Measurements from ENCODE around the gene CAPRIN2. TPM values are rescaled to one million over a fixed set of nuclear protein-coding genes. Genes with fewer than 3 reads are reported as not detected.
A peak's percentile ranks its signal among the peaks of the same experiment; 100 is the strongest.

Gene CAPRIN2, protein sequence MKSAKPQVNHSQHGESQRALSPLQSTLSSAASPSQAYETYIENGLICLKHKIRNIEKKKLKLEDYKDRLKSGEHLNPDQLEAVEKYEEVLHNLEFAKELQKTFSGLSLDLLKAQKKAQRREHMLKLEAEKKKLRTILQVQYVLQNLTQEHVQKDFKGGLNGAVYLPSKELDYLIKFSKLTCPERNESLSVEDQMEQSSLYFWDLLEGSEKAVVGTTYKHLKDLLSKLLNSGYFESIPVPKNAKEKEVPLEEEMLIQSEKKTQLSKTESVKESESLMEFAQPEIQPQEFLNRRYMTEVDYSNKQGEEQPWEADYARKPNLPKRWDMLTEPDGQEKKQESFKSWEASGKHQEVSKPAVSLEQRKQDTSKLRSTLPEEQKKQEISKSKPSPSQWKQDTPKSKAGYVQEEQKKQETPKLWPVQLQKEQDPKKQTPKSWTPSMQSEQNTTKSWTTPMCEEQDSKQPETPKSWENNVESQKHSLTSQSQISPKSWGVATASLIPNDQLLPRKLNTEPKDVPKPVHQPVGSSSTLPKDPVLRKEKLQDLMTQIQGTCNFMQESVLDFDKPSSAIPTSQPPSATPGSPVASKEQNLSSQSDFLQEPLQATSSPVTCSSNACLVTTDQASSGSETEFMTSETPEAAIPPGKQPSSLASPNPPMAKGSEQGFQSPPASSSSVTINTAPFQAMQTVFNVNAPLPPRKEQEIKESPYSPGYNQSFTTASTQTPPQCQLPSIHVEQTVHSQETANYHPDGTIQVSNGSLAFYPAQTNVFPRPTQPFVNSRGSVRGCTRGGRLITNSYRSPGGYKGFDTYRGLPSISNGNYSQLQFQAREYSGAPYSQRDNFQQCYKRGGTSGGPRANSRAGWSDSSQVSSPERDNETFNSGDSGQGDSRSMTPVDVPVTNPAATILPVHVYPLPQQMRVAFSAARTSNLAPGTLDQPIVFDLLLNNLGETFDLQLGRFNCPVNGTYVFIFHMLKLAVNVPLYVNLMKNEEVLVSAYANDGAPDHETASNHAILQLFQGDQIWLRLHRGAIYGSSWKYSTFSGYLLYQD
- polyA plus RNA-seq = 105 and 132 TPM in 2 replicates
- 60.9 and 80.0 TPM in 2 replicates for polyA minus RNA-seq

- Histone ChIP-seq H3K4me2 (ENCODE audit: low read length) (peak within 1 kb of the TSS; percentile 60), H3K36me3 (ENCODE audit: insufficient read depth, low read length) (no peaks in the 10 kb centered on the region), H3K9me2 (ENCODE audit: insufficient read depth, low read length) (no peaks in the 10 kb centered on the region), H3K79me2 (replicated peaks; ENCODE audit: insufficient read depth, low read length) (peaks cover 7% of the 10 kb centered on the region), H4K20me1 (ENCODE audit: insufficient read depth) (no peaks in the 10 kb centered on the region), H3K4me3 (ENCODE audit: low read length) (peak within 1 kb of the TSS; percentile 81), H3K27ac (ENCODE audit: low read length) (peak within 1 kb of the TSS; percentile 73), H3K9me3 (ENCODE audit: low read length) (no peaks in the 10 kb centered on the region), H2AFZ (ENCODE audit: low read depth, low read length) (peak within 1 kb of the TSS; percentile 86), H3K27me3 (ENCODE audit: insufficient read depth, low read depth, low read length) (no peaks in the 10 kb centered on the region), H3F3A (ENCODE audit: insufficient read depth, low read length, poor library complexity, severe bottlenecking) (no peaks in the 10 kb centered on the region), H3K9ac (ENCODE audit: low read length) (peak within 1 kb of the TSS; percentile 79)
- TF ChIP-seq POLR2AphosphoS5 (IDR thresholded peaks at IDR 0.05) (peak; percentile 84), EZH2 (IDR thresholded peaks at IDR 0.05; ENCODE audit: borderline replicate concordance, insufficient read depth, low read length, poor library complexity, severe bottlenecking) (no peak), SMC3 (conservative IDR thresholded peaks at IDR 0.05; ENCODE audit: poor library complexity) (peak; percentile 64), RAD21 (conservative IDR thresholded peaks at IDR 0.05) (peak; percentile 53), MXI1 (conservative IDR thresholded peaks at IDR 0.05; ENCODE audit: poor library complexity, severe bottlenecking) (peak; percentile 68), TAF1 (IDR thresholded peaks at IDR 0.05; ENCODE audit: low read depth) (no peak)
- TF ChIP-seq, protein P1, sequence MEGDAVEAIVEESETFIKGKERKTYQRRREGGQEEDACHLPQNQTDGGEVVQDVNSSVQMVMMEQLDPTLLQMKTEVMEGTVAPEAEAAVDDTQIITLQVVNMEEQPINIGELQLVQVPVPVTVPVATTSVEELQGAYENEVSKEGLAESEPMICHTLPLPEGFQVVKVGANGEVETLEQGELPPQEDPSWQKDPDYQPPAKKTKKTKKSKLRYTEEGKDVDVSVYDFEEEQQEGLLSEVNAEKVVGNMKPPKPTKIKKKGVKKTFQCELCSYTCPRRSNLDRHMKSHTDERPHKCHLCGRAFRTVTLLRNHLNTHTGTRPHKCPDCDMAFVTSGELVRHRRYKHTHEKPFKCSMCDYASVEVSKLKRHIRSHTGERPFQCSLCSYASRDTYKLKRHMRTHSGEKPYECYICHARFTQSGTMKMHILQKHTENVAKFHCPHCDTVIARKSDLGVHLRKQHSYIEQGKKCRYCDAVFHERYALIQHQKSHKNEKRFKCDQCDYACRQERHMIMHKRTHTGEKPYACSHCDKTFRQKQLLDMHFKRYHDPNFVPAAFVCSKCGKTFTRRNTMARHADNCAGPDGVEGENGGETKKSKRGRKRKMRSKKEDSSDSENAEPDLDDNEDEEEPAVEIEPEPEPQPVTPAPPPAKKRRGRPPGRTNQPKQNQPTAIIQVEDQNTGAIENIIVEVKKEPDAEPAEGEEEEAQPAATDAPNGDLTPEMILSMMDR (IDR thresholded peaks at IDR 0.05; ENCODE audit: poor library complexity, severe bottlenecking) = peak; percentile 82
- TF ChIP-seq, protein P2, sequence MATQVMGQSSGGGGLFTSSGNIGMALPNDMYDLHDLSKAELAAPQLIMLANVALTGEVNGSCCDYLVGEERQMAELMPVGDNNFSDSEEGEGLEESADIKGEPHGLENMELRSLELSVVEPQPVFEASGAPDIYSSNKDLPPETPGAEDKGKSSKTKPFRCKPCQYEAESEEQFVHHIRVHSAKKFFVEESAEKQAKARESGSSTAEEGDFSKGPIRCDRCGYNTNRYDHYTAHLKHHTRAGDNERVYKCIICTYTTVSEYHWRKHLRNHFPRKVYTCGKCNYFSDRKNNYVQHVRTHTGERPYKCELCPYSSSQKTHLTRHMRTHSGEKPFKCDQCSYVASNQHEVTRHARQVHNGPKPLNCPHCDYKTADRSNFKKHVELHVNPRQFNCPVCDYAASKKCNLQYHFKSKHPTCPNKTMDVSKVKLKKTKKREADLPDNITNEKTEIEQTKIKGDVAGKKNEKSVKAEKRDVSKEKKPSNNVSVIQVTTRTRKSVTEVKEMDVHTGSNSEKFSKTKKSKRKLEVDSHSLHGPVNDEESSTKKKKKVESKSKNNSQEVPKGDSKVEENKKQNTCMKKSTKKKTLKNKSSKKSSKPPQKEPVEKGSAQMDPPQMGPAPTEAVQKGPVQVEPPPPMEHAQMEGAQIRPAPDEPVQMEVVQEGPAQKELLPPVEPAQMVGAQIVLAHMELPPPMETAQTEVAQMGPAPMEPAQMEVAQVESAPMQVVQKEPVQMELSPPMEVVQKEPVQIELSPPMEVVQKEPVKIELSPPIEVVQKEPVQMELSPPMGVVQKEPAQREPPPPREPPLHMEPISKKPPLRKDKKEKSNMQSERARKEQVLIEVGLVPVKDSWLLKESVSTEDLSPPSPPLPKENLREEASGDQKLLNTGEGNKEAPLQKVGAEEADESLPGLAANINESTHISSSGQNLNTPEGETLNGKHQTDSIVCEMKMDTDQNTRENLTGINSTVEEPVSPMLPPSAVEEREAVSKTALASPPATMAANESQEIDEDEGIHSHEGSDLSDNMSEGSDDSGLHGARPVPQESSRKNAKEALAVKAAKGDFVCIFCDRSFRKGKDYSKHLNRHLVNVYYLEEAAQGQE (IDR thresholded peaks at IDR 0.05; ENCODE audit: borderline replicate concordance) = peak; percentile 57
Measured at GRCh38 chr12:30754750-30755394, at the start of gene CAPRIN2. CAPRIN2 (minus strand) TSS chr12:30754951; CDS start chr12:30753520, 1,431 bp downstream.

DNA sequence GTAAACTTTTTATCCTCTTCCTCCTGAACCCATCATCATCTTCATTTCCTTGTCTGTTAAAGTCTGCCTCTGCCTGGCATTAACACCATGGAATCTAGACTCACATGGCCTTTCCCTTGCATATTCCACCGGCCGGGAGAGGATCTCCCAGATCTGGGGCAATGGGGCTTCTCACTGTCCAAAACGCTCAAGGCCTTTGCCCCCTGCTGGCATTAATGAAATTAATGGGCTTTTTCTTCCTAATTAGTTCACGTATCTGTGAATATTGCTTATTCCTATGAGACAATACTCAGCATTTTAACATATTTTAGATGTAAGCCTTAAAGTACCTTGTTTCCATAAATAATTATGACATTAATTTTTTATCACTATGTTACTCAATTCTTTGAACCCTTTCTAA lies 42.9 kb upstream of the CAPRIN2 start:
- H3K79me2 ChIP-seq (replicated peaks; ENCODE audit: insufficient read depth, low read length) = no peaks in the 10 kb centered on the region
- TF ChIP-seq SMC3 (conservative IDR thresholded peaks at IDR 0.05; ENCODE audit: poor library complexity) = no peak
- no peak for TF ChIP-seq POLR2AphosphoS5 (IDR thresholded peaks at IDR 0.05)
- TF ChIP-seq EZH2 (IDR thresholded peaks at IDR 0.05; ENCODE audit: borderline replicate concordance, insufficient read depth, low read length, poor library complexity, severe bottlenecking) = no peak
- TF ChIP-seq RAD21 (conservative IDR thresholded peaks at IDR 0.05) = no peak
- no peak for TF ChIP-seq MXI1 (conservative IDR thresholded peaks at IDR 0.05; ENCODE audit: poor library complexity, severe bottlenecking)
- no peak for TF ChIP-seq TAF1 (IDR thresholded peaks at IDR 0.05; ENCODE audit: low read depth)
- TF ChIP-seq, protein P2 (IDR thresholded peaks at IDR 0.05; ENCODE audit: borderline replicate concordance) = no peak
- TF ChIP-seq, protein P1 (IDR thresholded peaks at IDR 0.05; ENCODE audit: poor library complexity, severe bottlenecking) = no peak
- no peak for TF ChIP-seq EP300 (conservative IDR thresholded peaks at IDR 0.05; ENCODE audit: poor library complexity, severe bottlenecking)
- H3K36me3 ChIP-seq (ENCODE audit: insufficient read depth, low read length) = no peaks in the 10 kb centered on the region
- H3K27ac ChIP-seq (ENCODE audit: low read length) = no peak overlapping the region
- H3K9ac ChIP-seq (ENCODE audit: low read length) = no peak overlapping the region
- H3F3A ChIP-seq (ENCODE audit: insufficient read depth, low read length, poor library complexity, severe bottlenecking) = no peaks in the 10 kb centered on the region
- peaks cover 32% of the 10 kb centered on the region for H3K27me3 ChIP-seq (ENCODE audit: insufficient read depth, low read depth, low read length)
- H3K9me2 ChIP-seq (ENCODE audit: insufficient read depth, low read length) = no peaks in the 10 kb centered on the region
- no peaks in the 10 kb centered on the region for H4K20me1 ChIP-seq (ENCODE audit: insufficient read depth)
- H3K4me2 ChIP-seq (ENCODE audit: low read length) = no peak overlapping the region
- no peak overlapping the region for H2AFZ ChIP-seq (ENCODE audit: low read depth, low read length)
- H3K4me3 ChIP-seq (ENCODE audit: low read length) = no peak overlapping the region
- no peaks in the 10 kb centered on the region for H3K9me3 ChIP-seq (ENCODE audit: low read length)
